Osteocyte (in vitro differentiated cells): Measurements from ENCODE around the gene SLC45A2. TPM values are rescaled to one million over a fixed set of nuclear protein-coding genes. Genes with fewer than 3 reads are reported as not detected.

Experiments used
- DNase-seq: peaks from one replicate; pipeline ENCODE4 v3.0.0; 2021; ENCODE audit warnings: mixed read lengths; ENCODE audit not compliant: unreplicated experiment; ENCODE audit errors: extremely low spot score
- H3K27ac Mint-ChIP-seq: one replicate; pipeline ENCODE4 v1.8.0; 2021; ENCODE audit warnings: mild to moderate bottlenecking, mixed read lengths; ENCODE audit not compliant: unreplicated experiment
- H3K27me3 Mint-ChIP-seq: one replicate; pipeline ENCODE4 v1.8.0; 2021; ENCODE audit warnings: mixed read lengths; ENCODE audit not compliant: unreplicated experiment
- H3K36me3 Mint-ChIP-seq: one replicate; pipeline ENCODE4 v1.8.0; 2021; ENCODE audit warnings: mixed read lengths; ENCODE audit not compliant: unreplicated experiment
- H3K4me1 Mint-ChIP-seq: one replicate; pipeline ENCODE4 v1.8.0; 2021; ENCODE audit warnings: mixed read lengths; ENCODE audit not compliant: unreplicated experiment
- H3K4me3 Mint-ChIP-seq: one replicate; pipeline ENCODE4 v1.8.0; 2021; ENCODE audit warnings: mild to moderate bottlenecking, moderate library complexity, mixed read lengths; ENCODE audit not compliant: unreplicated experiment
- H3K9me3 Mint-ChIP-seq: one replicate; pipeline ENCODE4 v1.8.0; 2021; ENCODE audit warnings: mixed read lengths; ENCODE audit not compliant: unreplicated experiment
- total RNA-seq: library from RNA; stranded (reverse); gene quantifications from 2 replicates; pipeline ENCODE4 v1.2.1, GENCODE V29; 2021
- TF ChIP-seq, protein P1 (sequence below): fragments of 200-600 bp; sonication (generic); IDR thresholded peaks from 2 replicates; pipeline ENCODE4 v1.5.0; 2021; ENCODE audit warnings: antibody characterized with exemption, mild to moderate bottlenecking, moderate library complexity

SLC45A2 gene
- total RNA-seq, 1 donor from 2014 or later: not detected

DNA sequence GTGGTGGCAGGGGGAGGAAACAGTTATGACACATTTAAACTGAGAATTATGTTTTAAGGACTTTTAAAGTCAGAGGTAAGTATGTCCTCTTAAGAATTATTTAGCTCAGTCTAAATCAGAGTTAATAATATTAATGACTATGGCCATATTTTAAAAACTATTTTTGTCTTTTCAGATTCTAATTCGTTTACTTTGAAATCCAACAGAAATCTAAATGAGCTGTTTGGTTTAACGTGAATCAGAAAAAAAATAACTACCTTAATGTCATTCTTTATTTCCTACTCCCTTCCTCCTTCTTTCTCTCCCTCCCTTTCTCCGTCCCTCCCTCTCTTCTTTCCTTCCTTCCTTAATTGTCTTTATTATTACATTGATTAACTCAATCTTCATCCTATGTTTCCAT lies 43.9 kb upstream of the SLC45A2 start:
- Mint-ChIP-seq H3K9me3 (no peaks in the 10 kb centered on the region), H3K27ac (no peak overlapping the region), H3K4me3 (no peak overlapping the region), H3K4me1 (no peaks in the 10 kb centered on the region), H3K27me3 (no peaks in the 10 kb centered on the region), H3K36me3 (peaks cover 19% of the 10 kb centered on the region)
- TF ChIP-seq, protein P1, sequence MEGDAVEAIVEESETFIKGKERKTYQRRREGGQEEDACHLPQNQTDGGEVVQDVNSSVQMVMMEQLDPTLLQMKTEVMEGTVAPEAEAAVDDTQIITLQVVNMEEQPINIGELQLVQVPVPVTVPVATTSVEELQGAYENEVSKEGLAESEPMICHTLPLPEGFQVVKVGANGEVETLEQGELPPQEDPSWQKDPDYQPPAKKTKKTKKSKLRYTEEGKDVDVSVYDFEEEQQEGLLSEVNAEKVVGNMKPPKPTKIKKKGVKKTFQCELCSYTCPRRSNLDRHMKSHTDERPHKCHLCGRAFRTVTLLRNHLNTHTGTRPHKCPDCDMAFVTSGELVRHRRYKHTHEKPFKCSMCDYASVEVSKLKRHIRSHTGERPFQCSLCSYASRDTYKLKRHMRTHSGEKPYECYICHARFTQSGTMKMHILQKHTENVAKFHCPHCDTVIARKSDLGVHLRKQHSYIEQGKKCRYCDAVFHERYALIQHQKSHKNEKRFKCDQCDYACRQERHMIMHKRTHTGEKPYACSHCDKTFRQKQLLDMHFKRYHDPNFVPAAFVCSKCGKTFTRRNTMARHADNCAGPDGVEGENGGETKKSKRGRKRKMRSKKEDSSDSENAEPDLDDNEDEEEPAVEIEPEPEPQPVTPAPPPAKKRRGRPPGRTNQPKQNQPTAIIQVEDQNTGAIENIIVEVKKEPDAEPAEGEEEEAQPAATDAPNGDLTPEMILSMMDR: no peak
- DNase-seq: no peak

DNA sequence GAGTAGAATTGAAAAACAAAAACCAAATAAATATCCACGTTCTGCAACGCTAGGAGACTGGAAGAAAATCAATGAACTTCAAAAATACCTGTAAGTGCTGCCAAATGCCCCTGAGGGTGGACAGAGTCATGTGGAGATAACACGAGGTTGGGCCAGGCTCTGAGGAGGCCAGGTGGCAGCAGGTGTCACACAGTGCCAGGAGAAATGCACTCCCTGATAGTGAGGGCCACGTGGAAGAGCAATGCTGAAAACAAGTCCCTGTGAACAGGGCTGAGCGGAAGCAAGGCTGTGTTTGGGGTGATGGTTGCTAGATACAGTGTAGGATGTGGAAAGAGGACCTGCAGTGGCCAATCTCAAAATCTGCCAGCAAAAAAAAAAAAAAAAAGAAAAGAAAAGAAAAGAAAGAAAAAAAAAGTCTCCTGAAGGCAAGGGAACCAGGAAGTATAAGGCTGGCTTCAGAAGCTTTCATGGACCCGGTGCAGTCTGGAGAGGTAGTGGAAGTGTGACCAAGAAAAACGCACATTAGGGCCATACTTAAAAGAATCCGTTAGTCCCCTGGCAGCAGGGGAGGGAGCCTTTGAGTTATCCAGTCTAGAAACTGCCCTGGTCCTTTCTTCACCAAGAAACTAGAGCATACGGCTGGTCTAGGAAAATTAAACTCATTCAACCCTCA lies 41.7 kb upstream of the SLC45A2 start:
- no peaks in the 10 kb centered on the region for H3K4me1 Mint-ChIP-seq
- no peak overlapping the region for H3K4me3 Mint-ChIP-seq
- no peaks in the 10 kb centered on the region for H3K27me3 Mint-ChIP-seq
- no peak overlapping the region for H3K27ac Mint-ChIP-seq
- peaks cover 18% of the 10 kb centered on the region for H3K36me3 Mint-ChIP-seq
- no peaks in the 10 kb centered on the region for H3K9me3 Mint-ChIP-seq
- DNase-seq: no peak
- TF ChIP-seq, protein P1: no peak

DNA sequence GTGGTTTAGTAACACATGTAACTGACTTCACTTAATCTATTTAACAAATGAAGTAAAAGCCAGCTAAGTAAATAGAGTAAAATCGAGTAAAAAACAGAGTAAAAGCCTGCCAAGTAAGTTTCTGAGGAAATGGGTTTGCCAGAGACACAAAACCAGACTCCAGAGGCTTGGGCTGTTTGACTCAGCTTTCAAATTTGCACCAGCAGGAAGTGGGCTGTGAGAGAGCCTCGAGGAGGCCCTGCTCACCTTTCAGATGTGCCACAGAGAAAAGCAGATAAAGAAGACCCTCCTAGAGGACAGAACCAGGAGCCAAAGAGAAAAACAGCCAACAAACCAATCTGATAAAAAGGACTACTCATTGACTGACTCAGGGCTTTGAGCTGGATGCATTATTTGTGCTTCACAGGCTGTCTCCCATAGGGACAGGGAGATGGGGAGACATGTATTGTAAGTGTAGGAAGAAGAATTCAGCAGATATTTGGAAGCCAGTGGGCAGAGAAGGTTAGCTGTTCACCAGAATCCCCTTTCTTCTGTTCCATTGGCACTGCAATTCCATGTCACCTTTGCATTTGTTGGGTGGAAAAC lies 37.7 kb upstream of the SLC45A2 start:
- TF ChIP-seq, protein P1: no peak
- Mint-ChIP-seq H3K4me1 (no peaks in the 10 kb centered on the region), H3K27me3 (no peaks in the 10 kb centered on the region), H3K9me3 (no peaks in the 10 kb centered on the region), H3K27ac (no peak overlapping the region), H3K36me3 (peaks cover 22% of the 10 kb centered on the region), H3K4me3 (no peak overlapping the region)
- no peak for DNase-seq

DNA sequence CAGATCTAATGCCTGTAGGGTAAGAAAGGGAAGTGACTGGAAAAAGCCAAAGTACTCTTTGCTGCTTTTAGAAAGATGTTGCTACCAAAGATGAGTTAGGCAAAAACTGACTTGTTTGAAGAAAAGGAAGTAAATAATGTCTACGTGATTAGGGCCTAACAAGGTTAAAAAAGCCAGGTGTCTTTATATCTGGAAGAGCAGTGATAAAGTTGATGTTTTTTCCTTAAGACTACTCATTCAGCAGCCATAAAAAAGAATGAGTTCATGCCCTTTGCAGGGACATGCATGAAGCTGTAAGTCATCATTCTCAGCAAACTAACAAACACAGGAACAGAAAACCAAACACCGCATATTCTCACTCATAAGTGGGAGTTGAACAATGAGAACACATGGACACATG lies 36.8 kb upstream of the SLC45A2 start:
- no peaks in the 10 kb centered on the region for H3K9me3 Mint-ChIP-seq
- no peak overlapping the region for H3K27ac Mint-ChIP-seq
- H3K36me3 Mint-ChIP-seq: peaks cover 26% of the 10 kb centered on the region
- H3K27me3 Mint-ChIP-seq: no peaks in the 10 kb centered on the region
- no peaks in the 10 kb centered on the region for H3K4me1 Mint-ChIP-seq
- TF ChIP-seq, protein P1: no peak
- no peak overlapping the region for H3K4me3 Mint-ChIP-seq
- no peak for DNase-seq

DNA sequence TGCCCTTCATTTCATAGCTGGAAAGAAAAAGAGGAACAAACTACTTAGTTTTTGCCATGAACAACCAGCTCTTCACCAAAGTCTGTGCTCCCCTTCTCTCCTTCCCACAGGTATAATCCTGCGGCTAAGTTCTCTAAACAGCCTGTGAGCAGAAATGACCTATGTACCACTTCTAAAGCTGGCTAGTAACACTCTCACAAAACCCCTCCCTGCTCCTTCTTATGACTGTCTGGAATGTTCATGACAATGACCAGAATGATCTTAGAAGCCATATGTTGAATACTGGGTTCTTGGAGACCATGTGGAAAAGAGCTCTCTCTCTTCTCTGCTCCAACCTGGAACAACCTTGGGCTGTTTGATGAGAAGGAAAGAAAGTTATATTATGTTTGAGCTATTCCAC lies 36.2 kb upstream of the SLC45A2 start:
- no peak for DNase-seq
- H3K4me1 Mint-ChIP-seq: no peaks in the 10 kb centered on the region
- H3K27me3 Mint-ChIP-seq: no peaks in the 10 kb centered on the region
- no peak overlapping the region for H3K27ac Mint-ChIP-seq
- TF ChIP-seq, protein P1: no peak
- H3K36me3 Mint-ChIP-seq: peaks cover 22% of the 10 kb centered on the region
- no peaks in the 10 kb centered on the region for H3K9me3 Mint-ChIP-seq
- H3K4me3 Mint-ChIP-seq: no peak overlapping the region
